ENCODE measurements around the gene CEP85L.

The CEP85L gene

DNA sequence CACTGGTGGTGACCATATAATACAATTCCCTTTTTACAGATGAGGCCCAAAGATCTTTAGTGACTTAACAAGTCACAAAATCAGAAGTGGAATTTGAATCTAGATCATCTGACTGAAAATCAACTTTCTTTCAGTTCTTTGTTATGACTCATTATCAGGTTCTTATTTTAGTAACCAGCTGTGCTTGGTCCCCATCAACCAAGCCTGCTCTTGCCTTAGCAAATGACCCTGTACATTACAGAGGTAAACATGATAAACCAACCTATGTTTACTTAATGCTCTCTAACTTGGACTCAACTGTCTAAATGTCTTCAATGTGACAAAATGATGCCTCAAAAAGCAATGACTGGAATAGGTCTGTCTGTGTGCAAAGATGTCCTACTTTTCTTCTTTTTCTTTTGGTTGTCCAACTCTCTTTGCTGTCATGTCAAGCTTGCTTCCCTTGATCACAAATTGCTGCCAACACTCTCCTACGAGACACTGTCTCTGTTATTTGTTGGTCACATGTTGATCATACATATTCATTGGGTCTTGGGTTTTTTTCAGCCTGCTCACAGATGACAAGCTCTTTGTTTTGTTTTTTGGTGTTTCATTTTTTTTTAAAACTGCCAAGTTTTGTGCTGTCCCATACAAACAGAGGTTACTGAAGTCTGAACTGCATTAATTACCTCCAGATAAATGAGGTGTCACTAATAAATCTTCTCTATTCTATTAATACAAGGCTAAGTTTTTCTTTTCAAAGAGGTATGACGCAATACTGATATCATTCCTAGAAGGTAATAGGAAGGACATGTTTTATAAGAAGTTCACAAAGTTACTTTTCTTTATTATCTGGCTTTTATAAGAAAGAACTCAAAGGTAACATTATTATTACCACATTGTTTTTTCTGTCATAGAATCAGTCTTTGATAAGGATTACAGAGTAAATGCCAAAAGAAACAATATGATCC is 165.5 kb downstream of the CEP85L start:
- no peaks in the 10 kb centered on the region for H3K4me1 ChIP-seq (ENCODE audit: control insufficient read depth, low read depth, low read length)
- H2AK5ac ChIP-seq (ENCODE audit: low read length) = no peak overlapping the region
- no peak overlapping the region for H2BK120ac ChIP-seq (ENCODE audit: low read depth, low read length)
- H3K27me3 ChIP-seq (ENCODE audit: insufficient read depth, low read length, poor library complexity) = no peaks in the 10 kb centered on the region
- no peak overlapping the region for H2BK5ac ChIP-seq (ENCODE audit: low read length)
- no peak overlapping the region for H3K27ac ChIP-seq (ENCODE audit: low read depth, low read length)
- no peak for DNase-seq
- H3K4ac ChIP-seq (ENCODE audit: low read depth, low read length) = no peak overlapping the region
- H3K56ac ChIP-seq (ENCODE audit: low read length) = no peak overlapping the region
- H3K79me2 ChIP-seq (ENCODE audit: control insufficient read depth, insufficient read depth, low read length) = no peaks in the 10 kb centered on the region
- WGBS (ENCODE audit: extremely low coverage, insufficient coverage, low lambda C conversion rate) = no CpG with 5 or more reads among the region's 2 CpGs
- H2BK15ac ChIP-seq (replicated peaks; ENCODE audit: low read depth) = no peak overlapping the region
- H4K5ac ChIP-seq (ENCODE audit: low read length) = no peak overlapping the region
- no peak overlapping the region for H3K9ac ChIP-seq (ENCODE audit: low read length)
- no peak overlapping the region for H3K4me2 ChIP-seq (ENCODE audit: low read length)
- H3K18ac ChIP-seq (ENCODE audit: low read length) = no peak overlapping the region
- H3K79me1 ChIP-seq (ENCODE audit: low read length) = no peaks in the 10 kb centered on the region
- H3K4me3 ChIP-seq (ENCODE audit: low read length) = no peak overlapping the region
- H3K23ac ChIP-seq (ENCODE audit: low read length) = no peak overlapping the region
- H3K36me3 ChIP-seq (ENCODE audit: control insufficient read depth, insufficient read depth, low read length) = no peaks in the 10 kb centered on the region
- H4K8ac ChIP-seq (ENCODE audit: low read depth, low read length) = no peak overlapping the region

DNA sequence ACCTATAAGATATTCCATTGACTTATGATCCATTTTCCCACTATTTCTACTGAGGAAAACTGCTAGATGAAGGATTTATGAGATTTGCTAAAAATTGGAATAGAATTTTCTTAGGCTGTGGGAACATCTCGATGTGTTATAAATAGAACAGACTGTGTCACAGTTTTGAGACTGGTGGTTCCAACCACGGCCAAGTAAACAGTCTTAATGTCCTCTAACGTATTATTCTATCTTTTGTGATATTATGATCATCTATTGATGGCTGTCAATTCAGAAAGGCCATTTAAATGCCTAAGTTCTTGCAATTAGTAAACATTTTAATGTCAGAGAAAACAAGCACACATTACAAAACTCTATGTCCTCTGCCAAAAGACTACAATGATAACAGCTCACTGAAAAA is 174.8 kb downstream of the CEP85L start:
- H4K8ac ChIP-seq (ENCODE audit: low read depth, low read length) = no peak overlapping the region
- no CpG with 5 or more reads among the region's 3 CpGs for WGBS (ENCODE audit: extremely low coverage, insufficient coverage, low lambda C conversion rate)
- H3K4ac ChIP-seq (ENCODE audit: low read depth, low read length) = no peak overlapping the region
- no peak overlapping the region for H3K56ac ChIP-seq (ENCODE audit: low read length)
- H3K27ac ChIP-seq (ENCODE audit: low read depth, low read length) = no peak overlapping the region
- H3K4me3 ChIP-seq (ENCODE audit: low read length) = no peak overlapping the region
- H3K9ac ChIP-seq (ENCODE audit: low read length) = no peak overlapping the region
- no peak overlapping the region for H2BK120ac ChIP-seq (ENCODE audit: low read depth, low read length)
- no peaks in the 10 kb centered on the region for H3K79me1 ChIP-seq (ENCODE audit: low read length)
- H4K5ac ChIP-seq (ENCODE audit: low read length) = no peak overlapping the region
- H3K36me3 ChIP-seq (ENCODE audit: control insufficient read depth, insufficient read depth, low read length) = no peaks in the 10 kb centered on the region
- no peak overlapping the region for H3K18ac ChIP-seq (ENCODE audit: low read length)
- H3K79me2 ChIP-seq (ENCODE audit: control insufficient read depth, insufficient read depth, low read length) = no peaks in the 10 kb centered on the region
- no peak overlapping the region for H2BK5ac ChIP-seq (ENCODE audit: low read length)
- H3K23ac ChIP-seq (ENCODE audit: low read length) = no peak overlapping the region
- no peaks in the 10 kb centered on the region for H3K4me1 ChIP-seq (ENCODE audit: control insufficient read depth, low read depth, low read length)
- DNase-seq = no peak
- H3K4me2 ChIP-seq (ENCODE audit: low read length) = no peak overlapping the region
- H3K27me3 ChIP-seq (ENCODE audit: insufficient read depth, low read length, poor library complexity) = no peaks in the 10 kb centered on the region
- H2BK15ac ChIP-seq (replicated peaks; ENCODE audit: low read depth) = no peak overlapping the region
- H2AK5ac ChIP-seq (ENCODE audit: low read length) = no peak overlapping the region

DNA sequence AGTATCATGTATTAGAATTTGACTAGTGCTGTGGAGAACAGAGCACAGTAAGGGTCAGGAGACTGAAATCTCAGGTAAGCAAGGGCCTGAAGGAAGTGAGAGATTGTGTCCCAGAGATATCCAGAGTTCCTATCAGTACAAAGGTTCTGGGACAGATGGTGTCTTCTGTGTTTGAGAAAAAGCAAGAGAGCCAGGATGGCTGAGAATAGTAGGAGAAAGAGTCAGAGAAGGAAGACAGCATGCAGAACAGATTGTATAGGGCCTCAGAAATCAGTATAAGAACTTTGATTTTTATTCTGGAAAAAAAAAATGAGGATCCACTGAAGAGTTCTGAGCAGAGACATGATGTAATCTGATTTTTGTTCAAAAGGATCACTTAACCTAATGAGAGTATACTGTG is 178.1 kb downstream of the CEP85L start:
- Histone ChIP-seq H3K18ac (ENCODE audit: low read length) (no peak overlapping the region), H3K27me3 (ENCODE audit: insufficient read depth, low read length, poor library complexity) (no peaks in the 10 kb centered on the region), H3K36me3 (ENCODE audit: control insufficient read depth, insufficient read depth, low read length) (no peaks in the 10 kb centered on the region), H2AK5ac (ENCODE audit: low read length) (no peak overlapping the region), H3K4me2 (ENCODE audit: low read length) (no peak overlapping the region), H3K4me3 (ENCODE audit: low read length) (no peak overlapping the region), H3K27ac (ENCODE audit: low read depth, low read length) (no peak overlapping the region), H4K8ac (ENCODE audit: low read depth, low read length) (no peak overlapping the region), H3K79me2 (ENCODE audit: control insufficient read depth, insufficient read depth, low read length) (no peaks in the 10 kb centered on the region), H3K79me1 (ENCODE audit: low read length) (no peaks in the 10 kb centered on the region), H3K4me1 (ENCODE audit: control insufficient read depth, low read depth, low read length) (no peaks in the 10 kb centered on the region), H3K9ac (ENCODE audit: low read length) (no peak overlapping the region), H4K5ac (ENCODE audit: low read length) (no peak overlapping the region), H2BK120ac (ENCODE audit: low read depth, low read length) (no peak overlapping the region), H2BK5ac (ENCODE audit: low read length) (no peak overlapping the region), H3K4ac (ENCODE audit: low read depth, low read length) (no peak overlapping the region), H2BK15ac (replicated peaks; ENCODE audit: low read depth) (no peak overlapping the region), H3K56ac (ENCODE audit: low read length) (no peak overlapping the region), H3K23ac (ENCODE audit: low read length) (no peak overlapping the region)
- DNase-seq = no peak

DNA sequence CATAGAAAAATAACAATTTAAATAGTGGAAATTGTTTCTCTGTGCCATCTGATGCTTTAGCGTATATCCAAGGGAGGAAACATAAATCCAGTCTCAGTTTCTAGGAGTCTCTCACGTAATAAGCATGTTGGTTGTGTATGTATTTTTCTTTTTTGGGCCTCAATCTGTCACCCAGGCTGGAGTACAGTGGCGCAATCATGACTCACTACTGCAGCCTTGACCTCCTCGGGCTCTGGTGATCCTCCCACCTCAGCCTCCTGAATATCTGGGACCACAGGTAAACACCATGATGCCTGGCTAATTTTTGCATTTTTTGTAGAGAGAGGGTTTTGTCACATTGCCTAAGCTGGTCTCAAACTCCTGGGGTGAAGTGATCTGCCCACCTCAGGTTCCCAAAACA is 181.9 kb downstream of the CEP85L start:
- Histone ChIP-seq H3K79me2 (ENCODE audit: control insufficient read depth, insufficient read depth, low read length) (no peaks in the 10 kb centered on the region), H4K5ac (ENCODE audit: low read length) (no peak overlapping the region), H3K56ac (ENCODE audit: low read length) (no peak overlapping the region), H3K4me3 (ENCODE audit: low read length) (no peak overlapping the region), H2BK5ac (ENCODE audit: low read length) (no peak overlapping the region), H3K9ac (ENCODE audit: low read length) (no peak overlapping the region), H4K8ac (ENCODE audit: low read depth, low read length) (no peak overlapping the region), H3K18ac (ENCODE audit: low read length) (no peak overlapping the region), H3K4ac (ENCODE audit: low read depth, low read length) (no peak overlapping the region), H3K23ac (ENCODE audit: low read length) (no peak overlapping the region), H3K4me1 (ENCODE audit: control insufficient read depth, low read depth, low read length) (no peaks in the 10 kb centered on the region), H2AK5ac (ENCODE audit: low read length) (no peak overlapping the region), H3K27me3 (ENCODE audit: insufficient read depth, low read length, poor library complexity) (no peaks in the 10 kb centered on the region), H2BK120ac (ENCODE audit: low read depth, low read length) (no peak overlapping the region), H3K36me3 (ENCODE audit: control insufficient read depth, insufficient read depth, low read length) (no peaks in the 10 kb centered on the region), H3K79me1 (ENCODE audit: low read length) (no peaks in the 10 kb centered on the region), H3K27ac (ENCODE audit: low read depth, low read length) (no peak overlapping the region), H3K4me2 (ENCODE audit: low read length) (no peak overlapping the region), H2BK15ac (replicated peaks; ENCODE audit: low read depth) (no peak overlapping the region)
- DNase-seq = no peak
- no CpG with 5 or more reads among the region's 4 CpGs for WGBS (ENCODE audit: extremely low coverage, insufficient coverage, low lambda C conversion rate)

DNA sequence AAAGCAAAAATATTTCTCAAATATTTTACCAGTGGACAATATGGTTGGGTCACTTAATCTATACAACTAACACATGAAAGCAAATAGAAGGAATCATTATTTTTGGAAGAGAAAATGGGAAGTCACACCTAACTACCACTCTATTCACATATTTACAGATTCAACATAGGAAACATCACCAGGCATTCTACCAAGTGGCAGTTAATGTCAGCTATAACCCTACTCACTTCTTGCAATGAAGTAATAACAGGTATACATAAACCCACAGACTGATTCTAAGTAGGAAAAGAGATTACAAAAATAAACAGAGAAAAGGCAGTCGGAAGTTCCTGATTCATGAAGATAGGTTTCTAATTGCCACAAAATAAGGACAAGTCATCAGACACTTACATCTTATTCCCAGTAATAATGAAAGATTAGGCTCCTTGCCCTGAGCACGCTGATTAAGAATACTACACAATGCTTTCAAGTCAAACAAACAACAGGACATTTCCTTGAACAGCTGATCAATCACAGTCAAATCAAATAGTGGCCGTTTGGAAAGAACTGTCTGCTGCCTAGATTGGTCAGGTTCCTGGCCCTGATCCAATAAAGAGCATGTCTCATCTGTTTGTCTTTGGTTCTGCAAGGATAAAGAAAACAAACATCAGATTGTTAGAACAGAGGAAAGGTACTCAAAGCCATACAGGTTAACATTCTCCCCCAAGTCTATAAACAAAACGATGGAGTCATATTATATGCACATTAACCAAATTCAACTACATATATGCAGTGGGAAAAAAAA is 182.5 kb downstream of the CEP85L start:
- no peaks in the 10 kb centered on the region for H3K27me3 ChIP-seq (ENCODE audit: insufficient read depth, low read length, poor library complexity)
- H3K79me2 ChIP-seq (ENCODE audit: control insufficient read depth, insufficient read depth, low read length) = no peaks in the 10 kb centered on the region
- no peaks in the 10 kb centered on the region for H3K36me3 ChIP-seq (ENCODE audit: control insufficient read depth, insufficient read depth, low read length)
- no peak overlapping the region for H3K4ac ChIP-seq (ENCODE audit: low read depth, low read length)
- H3K27ac ChIP-seq (ENCODE audit: low read depth, low read length) = no peak overlapping the region
- no peak overlapping the region for H2BK5ac ChIP-seq (ENCODE audit: low read length)
- no peak overlapping the region for H3K4me3 ChIP-seq (ENCODE audit: low read length)
- no peak overlapping the region for H2BK120ac ChIP-seq (ENCODE audit: low read depth, low read length)
- H3K56ac ChIP-seq (ENCODE audit: low read length) = no peak overlapping the region
- H3K9ac ChIP-seq (ENCODE audit: low read length) = no peak overlapping the region
- no peaks in the 10 kb centered on the region for H3K4me1 ChIP-seq (ENCODE audit: control insufficient read depth, low read depth, low read length)
- H4K8ac ChIP-seq (ENCODE audit: low read depth, low read length) = no peak overlapping the region
- no peak overlapping the region for H3K18ac ChIP-seq (ENCODE audit: low read length)
- no peak overlapping the region for H3K23ac ChIP-seq (ENCODE audit: low read length)
- no CpG with 5 or more reads among the region's 4 CpGs for WGBS (ENCODE audit: extremely low coverage, insufficient coverage, low lambda C conversion rate)
- H3K79me1 ChIP-seq (ENCODE audit: low read length) = no peaks in the 10 kb centered on the region
- no peak overlapping the region for H4K5ac ChIP-seq (ENCODE audit: low read length)
- H3K4me2 ChIP-seq (ENCODE audit: low read length) = no peak overlapping the region
- no peak for DNase-seq
- H2BK15ac ChIP-seq (replicated peaks; ENCODE audit: low read depth) = no peak overlapping the region
- H2AK5ac ChIP-seq (ENCODE audit: low read length) = no peak overlapping the region
